Thyroid gland (tissue), 4 donors: Measurements from ENCODE around the gene CFP.

ENCODE experiments used
- CTCF ChIP-seq, 6 experiments: fragments of 200-600 bp in 3 of 6; fragments of 450-650 bp in 3 of 6; sonication (generic) in 3 of 6; IDR thresholded peaks; one replicate each; pipeline ENCODE4 v1.5.1; 2016 to 2019; ENCODE audit warnings: antibody characterized with exemption in 6 of 6, mild to moderate bottlenecking in 2 of 6, inconsistent platforms in 1 of 6, moderate library complexity in 1 of 6
- POLR2A ChIP-seq, 2 donors: fragments of 450-650 bp; IDR thresholded peaks; one replicate each; pipeline ENCODE4 v1.6.1; 2017; ENCODE audit warnings: antibody characterized with exemption in 2 of 2, mild to moderate bottlenecking in 2 of 2, moderate library complexity in 1 of 2

- TF ChIP-seq POLR2A (IDR thresholded peaks at IDR 0.05), result no peak
- no peak for TF ChIP-seq CTCF (IDR thresholded peaks at IDR 0.05)
Observed at GRCh38 chrX:47634871-47635575, 5.3 kb upstream of the CFP start.
